PC-9 (cell line): ENCODE results near the gene TCP11L1. TPM values are rescaled to one million over a fixed set of nuclear protein-coding genes. Genes with fewer than 3 reads are reported as not detected.

Source experiments
- BruUV-seq: library from RNA; stranded (reverse); fragments of 400-500 nt; replicated peaks from 2 replicates; lab custom pipeline; 2021; lab: Mats Ljungman, UMichigan
- CTCF ChIA-PET: fragments of 300-600 bp; sonication (Branson Sonifier 250); formaldehyde crosslinking; loops from one replicate; lab custom pipeline; 2022; ENCODE audit warnings: antibody characterized with exemption; lab: Charles Lee
- POLR2A ChIA-PET: fragments of 300-600 bp; sonication (Branson Sonifier 250); formaldehyde crosslinking; loops from one replicate; lab custom pipeline; 2022; ENCODE audit warnings: antibody characterized with exemption; ENCODE audit not compliant: unreplicated experiment; lab: Charles Lee
- DNase-seq, 2 experiments: peaks; one replicate each; pipeline versions ENCODE4 v3.0.0 to v3.0.0-alpha.2; 2015 to 2022; ENCODE audit warnings: mixed read lengths in 1 of 2
- H2AFZ ChIP-seq: fragments of 200-600 bp; sonication (generic); 2 replicates; pipeline ENCODE4 v1.8.1; 2017; ENCODE audit warnings: antibody characterized with exemption
- H3F3A ChIP-seq: fragments of 200-600 bp; sonication (generic); 2 replicates; pipeline ENCODE4 v1.8.1; 2017; ENCODE audit warnings: antibody characterized with exemption, mild to moderate bottlenecking, low read depth; ENCODE audit not compliant: insufficient read depth
- H3K27ac ChIP-seq: fragments of 200-600 bp; sonication (generic); 2 replicates; pipeline ENCODE4 v1.6.1; 2016; ENCODE audit warnings: mixed run types
- H3K27me3 ChIP-seq: fragments of 200-600 bp; sonication (generic); 2 replicates; pipeline ENCODE4 v1.6.1; 2016; ENCODE audit warnings: low read depth, mixed run types; ENCODE audit not compliant: insufficient read depth
- H3K36me3 ChIP-seq: fragments of 200-600 bp; sonication (generic); 2 replicates; pipeline ENCODE4 v1.6.1; 2016; ENCODE audit warnings: low read depth, mixed run types
- H3K4me1 ChIP-seq: fragments of 200-600 bp; sonication (generic); replicated peaks from 2 replicates; pipeline ENCODE4 v1.6.1; 2016; ENCODE audit warnings: mixed run types; ENCODE audit not compliant: insufficient read depth
- H3K4me2 ChIP-seq: fragments of 200-600 bp; sonication (generic); 2 replicates; pipeline ENCODE4 v1.6.1; 2017; ENCODE audit warnings: mixed run types
- H3K4me3 ChIP-seq: fragments of 200-600 bp; sonication (generic); 2 replicates; pipeline ENCODE4 v1.6.1; 2016; ENCODE audit warnings: mixed run types
- H3K79me2 ChIP-seq: fragments of 200-600 bp; sonication (generic); 2 replicates; pipeline ENCODE4 v1.6.1; 2017; ENCODE audit warnings: low read depth, mixed run types
- H3K9me2 ChIP-seq: fragments of 200-600 bp; sonication (generic); 2 replicates; pipeline ENCODE4 v1.8.1; 2017; ENCODE audit warnings: mild to moderate bottlenecking; ENCODE audit not compliant: insufficient read depth
- H3K9me3 ChIP-seq: fragments of 200-600 bp; sonication (generic); 2 replicates; pipeline ENCODE4 v1.8.1; 2016; ENCODE audit warnings: low read depth; ENCODE audit not compliant: insufficient read depth
- H4K20me1 ChIP-seq: fragments of 200-600 bp; sonication (generic); 2 replicates; pipeline ENCODE4 v1.8.1; 2017; ENCODE audit not compliant: insufficient read depth
- EZH2 ChIP-seq: fragments of 200-600 bp; sonication (generic); IDR thresholded peaks from 2 replicates; pipeline ENCODE4 v1.8.0; 2017; ENCODE audit warnings: antibody characterized with exemption, low read depth
- intact Hi-C: fragments of 100-400 bp; cut with micrococcal nuclease; formaldehyde crosslinking; loops from one replicate; pipeline ENCODE4 v1.10.0; 2022; ENCODE audit not compliant: unreplicated experiment
- total RNA-seq: library from RNA; stranded (reverse); gene quantifications from 2 replicates; pipeline ENCODE4 v1.2.3, GENCODE V29; 2021
- TF ChIP-seq, protein P1 (sequence below): fragments of 200-600 bp; sonication (generic); conservative IDR thresholded peaks from 2 replicates; pipeline ENCODE4 v1.6.1; 2017; ENCODE audit warnings: mixed run types, antibody characterized with exemption, mild to moderate bottlenecking, moderate library complexity

Gene TCP11L1
- total RNA-seq, 1 experiment from 2014 or later: 8.1 TPM

DNA sequence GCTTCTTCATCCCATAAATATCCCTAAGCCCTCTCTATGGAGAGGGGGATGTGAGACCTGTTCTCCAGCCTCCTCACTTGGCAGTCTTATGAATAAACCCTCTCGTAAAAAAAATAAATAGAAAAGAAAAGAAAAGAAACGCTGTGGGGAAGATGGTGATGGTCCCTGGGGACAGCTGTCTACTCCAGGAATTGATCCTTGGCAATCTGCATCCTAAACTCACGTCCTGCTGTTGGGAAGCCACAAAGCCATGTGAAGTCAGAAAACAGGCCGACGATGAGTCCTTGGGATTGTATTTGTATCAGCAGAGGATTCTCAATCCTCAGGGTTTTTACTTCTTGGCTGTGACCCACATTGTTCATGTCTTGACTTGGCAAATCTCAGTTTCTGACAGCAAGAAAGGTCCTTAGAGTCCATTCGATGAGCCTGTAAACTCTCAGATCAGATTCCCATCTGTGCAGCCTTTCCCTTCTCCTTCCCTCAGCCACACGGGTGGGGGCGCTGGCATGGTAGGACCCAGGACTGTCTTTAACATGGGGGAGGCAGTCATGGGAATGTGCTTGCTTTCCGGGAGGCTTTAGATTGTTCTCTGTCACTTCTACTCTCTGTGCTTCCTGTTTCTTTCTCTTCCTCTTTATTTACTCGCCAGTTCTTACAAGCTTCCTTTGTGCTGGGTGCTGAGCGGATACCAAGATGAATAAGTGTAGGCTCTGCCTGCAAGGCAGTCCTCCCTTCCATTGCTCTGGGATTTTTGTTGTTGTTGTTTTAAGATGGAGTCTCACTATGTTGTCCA lies 24.9 kb downstream of the TCP11L1 start:
- H3F3A ChIP-seq: no peaks in the 10 kb centered on the region
- H3K4me3 ChIP-seq: no peak overlapping the region
- H3K9me2 ChIP-seq: no peaks in the 10 kb centered on the region
- no peak overlapping the region for H3K27ac ChIP-seq
- no peaks in the 10 kb centered on the region for H3K36me3 ChIP-seq
- no peaks in the 10 kb centered on the region for H3K27me3 ChIP-seq
- H3K9me3 ChIP-seq: no peaks in the 10 kb centered on the region
- no peaks in the 10 kb centered on the region for H3K4me1 ChIP-seq
- no peaks in the 10 kb centered on the region for H4K20me1 ChIP-seq
- no TSS peak for BruUV-seq
- TF ChIP-seq, protein P1, sequence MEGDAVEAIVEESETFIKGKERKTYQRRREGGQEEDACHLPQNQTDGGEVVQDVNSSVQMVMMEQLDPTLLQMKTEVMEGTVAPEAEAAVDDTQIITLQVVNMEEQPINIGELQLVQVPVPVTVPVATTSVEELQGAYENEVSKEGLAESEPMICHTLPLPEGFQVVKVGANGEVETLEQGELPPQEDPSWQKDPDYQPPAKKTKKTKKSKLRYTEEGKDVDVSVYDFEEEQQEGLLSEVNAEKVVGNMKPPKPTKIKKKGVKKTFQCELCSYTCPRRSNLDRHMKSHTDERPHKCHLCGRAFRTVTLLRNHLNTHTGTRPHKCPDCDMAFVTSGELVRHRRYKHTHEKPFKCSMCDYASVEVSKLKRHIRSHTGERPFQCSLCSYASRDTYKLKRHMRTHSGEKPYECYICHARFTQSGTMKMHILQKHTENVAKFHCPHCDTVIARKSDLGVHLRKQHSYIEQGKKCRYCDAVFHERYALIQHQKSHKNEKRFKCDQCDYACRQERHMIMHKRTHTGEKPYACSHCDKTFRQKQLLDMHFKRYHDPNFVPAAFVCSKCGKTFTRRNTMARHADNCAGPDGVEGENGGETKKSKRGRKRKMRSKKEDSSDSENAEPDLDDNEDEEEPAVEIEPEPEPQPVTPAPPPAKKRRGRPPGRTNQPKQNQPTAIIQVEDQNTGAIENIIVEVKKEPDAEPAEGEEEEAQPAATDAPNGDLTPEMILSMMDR: no peak
- TF ChIP-seq EZH2: no peak
- CTCF ChIA-PET: no interaction called here
- H2AFZ ChIP-seq: no peak overlapping the region
- POLR2A ChIA-PET: interaction anchor here (0.6 kb wide), 1 partner anchor 1293 kb away, joined by 3 read pairs; no protein-coding TSS in a partner anchor
- H3K79me2 ChIP-seq: no peaks in the 10 kb centered on the region
- no peak overlapping the region for H3K4me2 ChIP-seq
- intact Hi-C loops: loop anchor here (10.0 kb wide), 1 partner anchor 169 kb away; the partner anchor contains the start of gene QSER1
- no peak for DNase-seq

DNA sequence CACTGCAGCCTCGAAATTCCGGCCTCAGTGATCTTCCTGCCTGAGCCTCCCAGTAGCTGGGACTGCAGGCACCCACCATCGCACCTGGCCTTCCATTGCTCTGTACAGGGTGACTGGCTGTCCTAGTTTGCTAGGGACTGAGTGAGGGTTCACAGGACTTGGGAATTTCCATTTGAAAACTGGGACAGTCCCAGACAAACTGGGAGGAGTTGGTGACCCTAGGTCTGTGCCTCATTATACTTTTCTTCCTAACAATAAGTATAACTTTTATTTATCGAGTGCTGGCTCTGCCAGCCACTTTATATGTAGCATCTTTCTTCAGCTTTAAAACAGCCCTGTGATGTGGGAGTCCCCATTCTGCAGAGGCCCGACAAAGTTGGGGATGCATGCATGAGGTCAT lies 25.5 kb downstream of the TCP11L1 start:
- POLR2A ChIA-PET: interaction anchor here (0.6 kb wide), 1 partner anchor 1293 kb away, joined by 3 read pairs; no protein-coding TSS in a partner anchor

DNA sequence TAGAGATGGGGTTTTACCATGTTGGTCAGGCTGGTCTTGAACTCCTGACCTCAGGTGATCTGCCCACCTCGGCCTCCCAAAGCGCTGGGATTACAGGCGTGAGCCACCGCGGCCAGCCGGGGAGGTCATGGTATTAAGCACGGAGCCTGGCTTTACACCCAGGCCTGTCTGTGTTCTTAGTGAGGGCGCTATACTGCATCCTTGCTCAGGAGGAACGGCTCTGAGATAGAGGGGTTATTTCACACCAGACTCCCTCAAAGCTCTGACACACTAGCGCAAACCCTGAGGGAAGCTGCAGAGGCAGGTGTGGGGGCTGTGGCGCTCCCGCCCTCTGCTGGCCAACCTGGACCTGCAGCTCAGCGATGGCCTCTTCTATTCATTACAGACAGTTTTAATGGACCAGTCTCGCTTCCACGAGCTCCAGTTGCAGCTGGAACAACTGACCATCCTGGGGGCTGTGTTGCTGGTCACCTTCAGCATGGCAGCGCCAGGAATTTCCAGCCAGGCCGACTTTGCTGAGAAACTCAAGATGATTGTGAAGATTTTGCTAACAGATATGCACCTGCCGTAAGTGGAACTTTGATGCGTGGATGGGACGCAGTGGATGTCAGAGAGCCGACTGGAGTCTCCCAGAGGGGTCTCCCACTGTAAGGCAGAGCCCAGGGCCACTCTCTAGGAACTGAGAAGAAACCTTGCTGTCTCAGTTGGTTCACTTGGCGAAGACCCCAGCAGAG lies 26.2 kb downstream of the TCP11L1 start:
- CTCF ChIA-PET: interaction anchor here (0.6 to 1.0 kb wide), 4 partner anchors 21 to 591 kb away, joined by 3 to 7 read pairs (median 4); no protein-coding TSS in a partner anchor
- POLR2A ChIA-PET: no interaction called here
- BruUV-seq: no TSS peak

More for the DNA sequence above, 25.5 kb downstream of the TCP11L1 start:
- no peaks in the 10 kb centered on the region for H3K9me2 ChIP-seq
- H4K20me1 ChIP-seq: no peaks in the 10 kb centered on the region
- H2AFZ ChIP-seq: no peak overlapping the region
- H3F3A ChIP-seq: no peaks in the 10 kb centered on the region
- H3K4me1 ChIP-seq: no peaks in the 10 kb centered on the region
- intact Hi-C loops: loop anchor here (1.0 to 10.0 kb wide), 6 partner anchors 88 to 762 kb away; partner anchors contain the start of gene QSER1
- no peak overlapping the region for H3K27ac ChIP-seq
- no peak overlapping the region for H3K4me2 ChIP-seq
- TF ChIP-seq, protein P1: no peak
- TF ChIP-seq EZH2: no peak
- H3K27me3 ChIP-seq: no peaks in the 10 kb centered on the region
- no peaks in the 10 kb centered on the region for H3K36me3 ChIP-seq
- DNase-seq: no peak
- no peak overlapping the region for H3K4me3 ChIP-seq
- H3K79me2 ChIP-seq: no peaks in the 10 kb centered on the region
- no TSS peak for BruUV-seq
- no peaks in the 10 kb centered on the region for H3K9me3 ChIP-seq
- CTCF ChIA-PET: interaction anchor here (0.7 kb wide), 1 partner anchor 22 kb away, joined by 3 read pairs; no protein-coding TSS in a partner anchor

More for the DNA sequence above, 26.2 kb downstream of the TCP11L1 start:
- H3K36me3 ChIP-seq: no peaks in the 10 kb centered on the region
- H4K20me1 ChIP-seq: no peaks in the 10 kb centered on the region
- no peak overlapping the region for H3K4me2 ChIP-seq
- H3K27me3 ChIP-seq: no peaks in the 10 kb centered on the region
- H3K4me1 ChIP-seq: no peaks in the 10 kb centered on the region
- no peaks in the 10 kb centered on the region for H3K9me2 ChIP-seq
- DNase-seq: peak in 1 of 2 experiments; percentile 54
- no peak for TF ChIP-seq EZH2
- TF ChIP-seq, protein P1: peak; percentile 90
- H3F3A ChIP-seq: no peaks in the 10 kb centered on the region
- H2AFZ ChIP-seq: no peak overlapping the region
- no peaks in the 10 kb centered on the region for H3K79me2 ChIP-seq
- no peak overlapping the region for H3K4me3 ChIP-seq
- intact Hi-C loops: loop anchor here (1.0 to 10.0 kb wide), 6 partner anchors 88 to 762 kb away; partner anchors contain the start of gene QSER1
- H3K27ac ChIP-seq: no peak overlapping the region
- no peaks in the 10 kb centered on the region for H3K9me3 ChIP-seq
